HG03575 (cell line): ENCODE results near the gene COIL.
"Not testable (repeated sequence)": the region's sequence is repeated elsewhere in the genome, so short reads cannot be mapped to it uniquely, and the experiment has no call there.

Experiments
- ATAC-seq: cut with Tn5 transposase; IDR thresholded peaks from one replicate; pipeline ENCODE4 v1.9.1; 2021; ENCODE audit not compliant: unreplicated experiment, insufficient number of reproducible peaks, low FRiP score; ENCODE audit errors: extremely low read depth

Gene COIL

GRCh38 chr17:56980526-56980925, 19.7 kb upstream of the COIL start:
- not testable (repeated sequence) for ATAC-seq

GRCh38 chr17:56979091-56979480, 18.2 kb upstream of the COIL start:
- ATAC-seq, result no peak

DNA sequence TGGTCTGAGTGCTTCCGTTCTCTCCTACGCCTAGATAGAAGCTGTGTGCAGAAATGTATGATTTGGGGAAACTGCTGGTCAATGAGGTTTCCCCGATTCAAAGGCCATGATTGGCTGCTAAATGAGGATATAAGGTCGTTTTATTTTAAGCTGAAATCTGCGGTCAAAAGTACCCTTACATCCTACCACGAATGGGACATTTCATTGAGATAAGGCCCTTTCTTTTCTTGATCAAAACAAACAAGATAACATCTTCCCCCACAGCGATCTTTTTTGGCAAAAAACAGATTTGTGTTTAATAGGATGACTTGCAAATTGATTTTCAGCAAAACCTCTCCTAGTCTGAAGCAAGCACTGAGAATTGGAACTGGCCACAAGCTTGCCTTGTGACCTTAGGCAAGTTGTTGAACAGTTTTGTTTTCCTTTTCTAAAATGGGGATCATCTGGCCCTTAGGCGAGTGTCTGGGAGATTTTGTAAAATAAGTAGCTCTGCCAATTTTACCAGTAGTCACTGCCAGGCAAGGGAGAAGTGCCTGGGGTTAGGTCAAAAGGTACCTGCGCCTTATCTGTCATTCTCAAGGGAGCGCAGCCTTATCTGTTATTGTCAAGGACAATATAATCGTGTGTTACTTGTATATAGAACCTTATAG, 17.7 kb upstream of the COIL start:
- ATAC-seq, result no peak

DNA sequence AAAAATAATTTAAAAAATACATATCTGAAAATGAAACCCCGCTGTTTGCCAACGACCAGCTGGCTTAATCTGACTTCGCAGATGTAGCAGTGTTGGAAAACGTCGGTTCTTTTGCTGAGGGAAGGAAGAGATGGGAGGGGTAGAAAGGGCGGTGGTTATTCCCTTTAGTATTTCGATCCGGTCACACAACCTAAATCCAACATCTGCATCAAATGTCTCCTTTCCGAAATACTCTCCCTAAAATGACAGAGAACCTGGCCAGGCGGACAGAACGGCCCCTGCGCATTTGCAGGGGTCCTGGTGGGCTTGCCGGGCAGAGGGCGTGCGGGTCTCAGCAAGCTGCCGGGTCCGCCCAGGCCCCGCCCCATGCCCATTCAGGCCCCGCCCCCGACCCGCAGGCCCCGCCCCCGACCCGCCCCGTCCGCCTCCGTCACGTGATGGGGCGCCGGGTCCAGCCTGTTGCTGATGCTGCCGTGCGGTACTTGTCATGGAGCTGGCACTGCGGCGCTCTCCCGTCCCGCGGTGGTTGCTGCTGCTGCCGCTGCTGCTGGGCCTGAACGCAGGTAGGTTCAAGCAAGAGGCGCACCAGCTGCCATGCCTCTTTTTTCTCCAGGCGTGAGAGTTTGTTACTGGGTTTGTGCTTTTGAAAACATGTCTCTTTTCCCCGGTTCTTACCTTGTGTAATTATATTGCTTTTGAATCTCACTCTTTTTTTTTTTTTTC, 17.0 kb upstream of the COIL start, which contains the start of gene SCPEP1:
SCPEP1 (plus strand) TSS at position 459 of the 723 bp plus-strand sequence; CDS start at position 488, 29 bp downstream.
- no peak for ATAC-seq

- no peak for ATAC-seq
These were observed 16.2 kb upstream of the COIL start for GRCh38 chr17:56976941-56977608.

DNA sequence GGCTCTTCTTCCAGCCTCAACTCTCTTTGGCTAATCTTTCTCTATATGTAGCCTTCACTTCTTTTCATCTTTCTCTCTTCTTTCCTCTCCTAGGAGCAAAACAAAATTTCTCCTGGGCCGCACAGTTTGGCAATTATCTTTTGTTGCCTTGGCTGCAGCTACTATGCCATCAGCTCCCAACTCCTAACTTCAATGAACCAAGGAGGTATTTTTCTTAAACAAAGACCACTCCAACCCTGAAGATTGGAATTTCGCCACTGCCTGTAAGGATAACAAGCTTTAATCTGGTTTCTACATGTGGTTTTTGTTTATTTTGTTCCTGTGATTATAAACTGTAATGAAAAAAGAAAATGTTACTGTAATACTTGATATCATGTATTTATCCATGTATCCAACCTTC, 14.8 kb upstream of the COIL start:
- no peak for ATAC-seq

GRCh38 chr17:56974055-56974454, 13.2 kb upstream of the COIL start:
- ATAC-seq, result no peak

- no peak for ATAC-seq
These were observed 12.7 kb upstream of the COIL start for GRCh38 chr17:56973520-56973919.

GRCh38 chr17:56972111-56972730, 11.4 kb upstream of the COIL start:
- no peak for ATAC-seq

- ATAC-seq, result no peak
These were observed 10.1 kb upstream of the COIL start for GRCh38 chr17:56970974-56971373.

DNA sequence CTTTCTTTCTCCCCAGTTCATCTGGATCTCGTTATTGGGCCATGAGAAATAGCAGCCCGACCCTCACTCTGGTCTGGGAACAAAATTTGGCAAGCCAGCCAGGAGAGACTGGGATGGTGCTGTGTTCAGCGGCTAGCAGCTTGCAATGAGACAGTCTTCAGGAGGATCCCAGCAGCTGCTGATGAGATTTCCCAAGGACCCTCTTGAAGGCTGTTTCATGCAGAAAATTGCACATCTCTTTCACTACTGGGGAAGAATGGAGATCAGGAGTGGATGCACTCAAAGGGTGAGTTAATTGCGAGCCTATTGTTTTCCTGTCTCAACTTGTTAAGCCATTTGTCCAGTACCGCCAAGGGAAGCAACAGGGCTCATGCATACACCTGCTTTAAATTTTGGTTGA, 5.5 kb upstream of the COIL start:
- no peak for ATAC-seq

DNA sequence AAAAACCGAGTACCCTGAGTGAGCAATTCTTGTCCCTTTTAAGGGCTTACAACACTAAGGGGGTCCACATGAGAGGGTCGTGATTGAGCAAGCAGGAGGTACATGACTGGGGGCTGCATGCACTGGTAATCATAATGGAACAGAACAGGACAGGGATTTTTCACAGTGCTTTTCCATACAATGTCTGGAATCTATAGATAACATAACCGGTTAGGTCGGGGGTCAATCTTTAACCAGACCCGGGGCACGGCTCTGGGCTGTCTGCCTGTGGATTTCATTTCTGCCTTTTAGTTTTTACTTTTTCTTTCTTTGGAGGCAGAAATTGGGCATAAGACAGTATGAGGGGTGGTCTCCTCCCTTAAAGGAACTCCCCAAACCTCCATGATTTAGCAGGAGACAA, 4.8 kb upstream of the COIL start:
- ATAC-seq, result not testable (repeated sequence)

DNA sequence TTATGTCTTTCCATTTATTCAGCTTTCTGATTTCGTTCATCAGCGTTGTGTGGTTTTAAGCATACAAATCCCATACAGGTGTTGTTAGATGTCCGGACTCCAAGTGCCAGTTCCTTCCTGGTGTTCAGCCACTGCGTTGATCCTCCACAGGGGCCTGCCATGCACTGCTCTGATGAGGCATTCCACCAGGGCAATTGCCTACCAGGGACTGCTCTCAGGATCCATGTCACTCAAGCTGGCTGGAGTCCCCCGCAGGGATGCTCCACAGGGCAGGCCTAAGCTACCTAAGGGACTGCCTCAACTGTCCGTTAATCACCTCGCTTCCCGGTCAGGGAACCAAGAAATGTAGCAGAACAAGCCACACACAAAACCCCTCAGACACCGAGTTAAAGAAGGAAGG, 4.4 kb upstream of the COIL start:
- ATAC-seq, result not testable (repeated sequence)

- no peak for ATAC-seq
These were observed 3.9 kb downstream of the COIL start for GRCh38 chr17:56956992-56957391.

DNA sequence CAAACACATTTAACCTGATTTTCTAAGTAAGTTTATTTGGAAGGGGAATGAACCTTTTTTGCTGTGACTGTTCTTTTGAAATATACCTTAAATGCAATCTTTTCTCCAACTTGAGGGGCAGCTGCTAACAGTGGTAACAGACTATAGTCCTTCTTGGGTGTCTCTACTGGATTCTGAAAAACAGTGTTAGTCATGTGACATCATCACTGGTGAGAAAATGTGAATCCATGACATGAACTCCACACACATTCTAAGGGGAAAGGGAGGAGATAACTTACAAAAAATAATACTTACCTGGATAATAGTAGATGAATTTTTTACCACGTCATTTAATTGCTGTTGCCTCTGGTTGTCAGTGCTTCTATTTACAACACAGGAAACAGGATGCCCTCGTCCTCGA, 11.3 kb downstream of the COIL start:
- ATAC-seq, result no peak

GRCh38 chr17:56948491-56948890, 12.4 kb downstream of the COIL start:
- no peak for ATAC-seq

- no peak for ATAC-seq
These were observed 13.1 kb downstream of the COIL start for GRCh38 chr17:56947741-56948140.

GRCh38 chr17:56945938-56946505, 14.8 kb downstream of the COIL start:
- no peak for ATAC-seq

DNA sequence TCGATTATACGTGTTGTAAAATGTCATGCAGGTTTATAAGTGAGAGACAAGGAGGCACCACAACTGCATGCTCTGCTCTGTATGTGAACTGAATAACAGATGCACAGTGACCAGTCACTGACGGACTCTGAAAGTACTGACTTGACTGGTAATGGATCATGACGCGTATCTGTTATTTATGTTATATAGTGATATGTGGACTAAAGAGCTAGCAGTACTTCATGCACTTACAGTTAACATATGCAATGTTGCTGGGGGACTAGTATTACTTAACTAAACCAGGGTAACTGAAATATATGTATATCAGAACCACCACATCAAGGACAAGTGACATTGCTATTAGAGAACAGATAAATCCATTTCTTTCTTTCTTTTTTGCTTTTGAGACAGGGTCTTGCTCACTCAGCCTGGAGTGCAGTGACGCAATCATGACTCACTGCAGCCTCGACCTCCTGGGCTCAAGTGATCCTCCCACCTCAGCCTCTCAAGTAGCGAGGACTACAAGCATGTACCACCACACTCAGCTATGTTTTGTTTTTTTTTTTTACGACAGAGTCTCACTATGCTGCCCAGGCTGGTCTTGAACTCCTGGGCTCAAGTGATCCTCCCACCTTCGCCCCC, 17.2 kb downstream of the COIL start:
- no peak for ATAC-seq
